Stimulated activated effector memory CD8-positive, alpha-beta T cell treated with anti-CD3 and anti-CD28 coated beads, Interleukin-12 subunit alpha, Interleukin-12 subunit beta, amount 100 ng/mL, for 72 hours (primary cell): ENCODE results near the gene DOK3.
A peak's percentile ranks its signal among the peaks of the same experiment; 100 is the strongest.
"Not testable (repeated sequence)": the region's sequence is repeated elsewhere in the genome, so short reads cannot be mapped to it uniquely, and the experiment has no call there.

ENCODE experiments used
- ATAC-seq: fragments of 150-1000 bp; cut with Tn5 transposase; 2 replicates; pipeline ENCODE4 v1.10.0; 2021
- DNase-seq, 2 donors: peaks; one replicate each; pipeline ENCODE4 v3.0.0; 2021 to 2022; ENCODE audit warnings: low spot score in 2 of 2
- H3K27ac Mint-ChIP-seq: one replicate; pipeline ENCODE4 v1.8.0; 2022; ENCODE audit warnings: mild to moderate bottlenecking, mixed read lengths
- H3K36me3 Mint-ChIP-seq: one replicate; pipeline ENCODE4 v1.8.0; 2022; ENCODE audit warnings: mild to moderate bottlenecking, mixed read lengths
- H3K4me1 Mint-ChIP-seq: one replicate; pipeline ENCODE4 v1.8.0; 2022; ENCODE audit warnings: mixed read lengths
- H3K4me3 Mint-ChIP-seq: one replicate; pipeline ENCODE4 v1.8.0; 2022; ENCODE audit warnings: mild to moderate bottlenecking, mixed read lengths
- H3K9me3 Mint-ChIP-seq: one replicate; pipeline ENCODE4 v1.8.0; 2022; ENCODE audit warnings: mixed read lengths

Gene DOK3

DNA sequence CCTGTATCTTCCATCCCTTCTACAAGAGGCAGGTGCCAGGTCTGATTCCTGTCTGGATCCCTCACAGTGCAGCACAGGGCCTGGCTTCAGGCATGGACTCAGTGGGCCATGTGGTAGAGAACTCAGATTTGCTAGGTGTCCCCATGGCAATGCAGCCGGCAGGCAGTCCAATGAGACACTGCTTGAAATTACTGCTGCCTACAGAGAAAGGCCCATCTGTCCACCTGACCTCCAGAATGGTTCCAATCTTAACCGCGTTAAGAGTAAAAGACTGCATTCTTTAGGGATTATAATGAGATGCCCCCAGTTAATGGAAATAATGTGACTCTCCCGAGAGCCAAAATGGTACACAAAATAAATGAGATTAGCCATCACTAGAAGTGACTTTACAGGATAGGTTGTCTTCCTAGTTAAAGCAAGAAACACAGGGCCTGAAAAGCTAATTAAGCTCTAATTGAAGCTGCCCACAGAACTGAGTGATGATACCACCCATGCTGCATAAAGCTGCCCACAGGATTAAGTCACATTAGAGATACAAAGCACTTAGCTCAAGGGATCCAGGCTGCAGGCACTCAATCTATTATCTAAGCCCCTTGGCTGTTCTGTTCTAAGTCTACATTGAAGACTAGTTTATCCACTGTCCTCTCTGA lies 33.3 kb upstream of the DOK3 start:
- H3K4me3 Mint-ChIP-seq = no peak overlapping the region
- peaks cover 37% of the 10 kb centered on the region for H3K36me3 Mint-ChIP-seq

DNA sequence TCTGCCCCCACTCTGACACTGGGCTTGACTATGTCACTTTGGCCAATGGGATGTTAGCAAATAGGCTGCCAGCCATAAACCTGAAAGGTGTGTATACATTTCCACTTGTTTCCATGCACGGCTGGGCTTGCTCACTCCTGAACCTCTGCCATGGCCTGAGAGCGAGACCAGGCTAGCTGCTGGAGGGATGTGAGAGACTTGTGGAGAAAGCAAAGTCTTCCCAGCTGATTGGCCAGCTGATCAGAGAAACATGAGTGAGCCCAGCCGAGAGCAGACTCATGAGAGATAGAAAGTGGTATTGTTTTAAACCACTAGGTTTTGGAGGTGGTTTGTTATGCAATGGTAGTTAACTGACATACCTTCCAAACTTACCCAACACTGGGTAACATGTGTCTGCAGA lies 30.8 kb upstream of the DOK3 start:
- H3K27ac Mint-ChIP-seq = no peak overlapping the region

More for the DNA sequence above, 33.3 kb upstream of the DOK3 start:
- DNase-seq (no peak), ATAC-seq (no peak)
- H3K9me3 Mint-ChIP-seq = no peaks in the 10 kb centered on the region
- H3K4me1 Mint-ChIP-seq = peaks cover 20% of the 10 kb centered on the region
- peak overlapping the region; percentile 41 for H3K27ac Mint-ChIP-seq

DNA sequence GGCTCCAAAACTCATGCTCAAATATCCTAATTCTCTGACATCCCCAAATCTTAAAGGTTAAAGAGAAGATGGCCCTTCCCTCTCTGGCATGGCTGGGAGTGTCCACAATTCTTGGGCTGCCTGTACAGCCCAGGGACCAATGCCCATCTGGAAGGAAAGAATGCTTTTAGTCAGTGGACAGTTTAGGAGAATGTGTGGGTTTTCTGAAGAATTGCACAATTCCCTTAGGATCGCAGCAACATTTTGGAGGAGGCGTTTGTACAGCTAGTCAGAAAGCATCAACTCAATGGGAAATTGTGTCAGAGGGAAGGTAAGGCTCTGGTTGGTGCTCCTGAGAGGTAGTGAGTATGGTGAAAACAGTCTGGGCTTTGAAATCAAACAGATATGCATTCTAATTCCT lies 29.8 kb upstream of the DOK3 start:
- DNase-seq = no peak
- Mint-ChIP-seq H3K4me3 (no peak overlapping the region), H3K36me3 (peaks cover 64% of the 10 kb centered on the region), H3K9me3 (no peaks in the 10 kb centered on the region), H3K4me1 (peaks cover 9% of the 10 kb centered on the region), H3K27ac (peak overlapping the region; percentile 40)
- no peak for ATAC-seq

More for the DNA sequence above, 30.8 kb upstream of the DOK3 start:
- ATAC-seq = no peak
- Mint-ChIP-seq H3K9me3 (no peaks in the 10 kb centered on the region), H3K4me3 (no peak overlapping the region), H3K36me3 (peaks cover 54% of the 10 kb centered on the region), H3K4me1 (peaks cover 9% of the 10 kb centered on the region)
- DNase-seq = no peak

DNA sequence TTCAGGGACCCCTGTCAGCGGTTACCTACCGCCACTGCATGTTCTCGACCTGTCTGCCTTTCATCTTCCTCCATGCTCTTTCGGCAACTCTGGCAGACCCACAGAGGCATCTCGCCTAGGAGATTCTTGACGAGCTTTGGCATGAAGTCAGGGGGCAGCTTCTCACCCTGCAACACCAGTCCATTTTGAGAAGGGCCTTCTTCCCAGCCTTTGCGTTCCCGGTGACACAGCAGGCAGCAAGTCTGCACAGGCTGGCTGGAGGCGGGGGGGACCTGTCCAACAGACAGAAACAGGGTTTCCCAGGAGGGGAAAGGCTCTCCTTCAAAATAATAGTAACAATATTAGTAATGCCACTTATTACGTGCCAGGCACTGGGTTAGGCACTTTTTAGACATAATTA lies 29.2 kb upstream of the DOK3 start:
- Mint-ChIP-seq H3K4me1 (peaks cover 9% of the 10 kb centered on the region), H3K9me3 (no peaks in the 10 kb centered on the region), H3K4me3 (no peak overlapping the region), H3K36me3 (peaks cover 70% of the 10 kb centered on the region), H3K27ac (no peak overlapping the region)
- ATAC-seq = no peak
- no peak for DNase-seq

DNA sequence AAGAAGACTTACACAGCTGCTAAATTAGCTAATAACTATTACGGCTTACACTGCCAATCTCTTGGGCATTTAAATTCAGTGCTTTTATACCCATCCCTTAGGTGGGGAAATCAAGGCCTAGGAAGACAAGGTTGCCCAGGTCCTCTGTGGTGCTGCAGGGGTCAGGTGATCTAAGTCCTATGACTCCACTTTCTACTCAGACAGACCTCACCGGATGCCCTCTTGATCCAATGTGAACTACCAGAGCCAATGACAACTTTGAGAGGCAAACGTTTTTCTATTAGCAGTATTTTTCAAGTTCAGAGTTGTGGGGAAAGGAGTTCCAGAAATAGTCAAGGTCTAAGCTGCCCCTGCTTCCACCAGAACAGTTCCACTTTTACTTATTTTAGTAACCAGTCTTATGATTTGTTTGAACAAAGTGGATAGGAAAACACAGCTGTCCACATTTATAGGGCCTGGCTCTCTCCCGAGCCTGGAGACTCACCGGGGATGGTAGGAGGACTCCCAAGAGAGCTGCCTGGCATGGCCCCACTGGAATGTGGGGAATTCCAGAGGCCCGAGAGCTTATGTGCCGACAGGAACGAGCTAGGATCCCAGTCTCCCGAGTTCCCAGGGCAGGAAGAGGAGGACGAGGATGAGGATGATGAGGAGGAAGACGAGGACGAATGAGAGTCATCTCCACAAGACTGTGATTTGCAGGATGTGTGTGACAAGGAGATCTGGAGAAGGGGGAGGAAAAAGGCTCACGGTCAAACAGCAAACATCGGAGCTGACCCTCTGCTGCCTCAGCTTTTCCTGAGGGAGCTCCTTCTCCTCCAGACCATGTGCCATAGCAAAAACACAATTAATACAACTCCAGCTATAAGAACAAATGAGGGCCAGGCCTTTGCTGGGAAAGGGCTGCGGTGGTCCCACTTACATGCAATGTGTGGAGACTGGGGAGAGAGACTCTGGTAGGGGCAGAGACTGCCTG lies 28.0 kb upstream of the DOK3 start:
- H3K4me1 Mint-ChIP-seq = peaks cover 6% of the 10 kb centered on the region
- no peak overlapping the region for H3K4me3 Mint-ChIP-seq
- DNase-seq (no peak), ATAC-seq (no peak)
- peak overlapping the region; percentile 86 for H3K27ac Mint-ChIP-seq
- H3K36me3 Mint-ChIP-seq = peaks cover 80% of the 10 kb centered on the region
- no peaks in the 10 kb centered on the region for H3K9me3 Mint-ChIP-seq

DNA sequence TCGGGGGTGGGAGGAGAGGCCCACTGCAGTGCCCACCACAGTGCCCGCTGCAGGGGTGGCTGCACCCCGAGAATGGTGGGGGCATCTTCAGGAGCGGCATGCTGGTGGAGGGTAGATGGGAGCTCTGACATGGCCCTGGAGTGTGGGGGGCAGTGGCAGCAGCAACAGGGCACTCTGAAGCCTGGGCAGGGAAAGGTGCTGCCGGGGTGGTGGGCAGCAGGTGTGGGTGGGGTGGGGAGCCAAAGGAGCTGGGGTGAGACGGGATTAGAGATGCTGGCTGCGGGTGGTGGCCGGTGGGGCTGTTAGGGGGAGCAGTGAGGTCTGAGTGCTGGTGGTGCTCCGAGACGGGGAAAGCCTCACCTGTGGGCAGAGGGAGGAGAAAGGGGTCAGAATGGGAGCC lies 26.8 kb upstream of the DOK3 start:
- no peaks in the 10 kb centered on the region for H3K9me3 Mint-ChIP-seq
- H3K27ac Mint-ChIP-seq = no peak overlapping the region
- H3K4me1 Mint-ChIP-seq = no peaks in the 10 kb centered on the region
- H3K36me3 Mint-ChIP-seq = peaks cover 81% of the 10 kb centered on the region
- ATAC-seq = no peak
- no peak for DNase-seq
- no peak overlapping the region for H3K4me3 Mint-ChIP-seq

DNA sequence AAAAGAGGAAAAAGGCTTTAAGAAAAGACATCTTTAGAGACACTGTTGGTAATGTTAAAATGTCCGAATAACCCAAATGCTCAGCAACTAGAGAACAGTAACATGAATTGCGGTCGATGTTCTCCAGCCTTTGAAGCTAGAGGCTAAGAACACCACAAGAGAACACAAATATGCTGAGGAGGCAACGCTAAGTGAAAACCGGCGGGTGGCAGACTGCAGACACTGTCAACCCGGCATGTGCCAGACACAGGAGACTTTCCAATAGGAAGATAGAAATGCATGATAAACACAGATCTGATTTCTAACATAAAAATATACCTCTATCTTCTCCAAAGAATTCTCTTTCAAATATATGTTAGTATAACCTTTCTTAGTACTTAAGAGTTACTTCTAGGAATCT lies 25.5 kb upstream of the DOK3 start:
- ATAC-seq (no peak), DNase-seq (no peak)
- Mint-ChIP-seq H3K4me1 (peaks cover 6% of the 10 kb centered on the region), H3K9me3 (no peaks in the 10 kb centered on the region), H3K4me3 (no peak overlapping the region), H3K27ac (no peak overlapping the region), H3K36me3 (peaks cover 86% of the 10 kb centered on the region)

DNA sequence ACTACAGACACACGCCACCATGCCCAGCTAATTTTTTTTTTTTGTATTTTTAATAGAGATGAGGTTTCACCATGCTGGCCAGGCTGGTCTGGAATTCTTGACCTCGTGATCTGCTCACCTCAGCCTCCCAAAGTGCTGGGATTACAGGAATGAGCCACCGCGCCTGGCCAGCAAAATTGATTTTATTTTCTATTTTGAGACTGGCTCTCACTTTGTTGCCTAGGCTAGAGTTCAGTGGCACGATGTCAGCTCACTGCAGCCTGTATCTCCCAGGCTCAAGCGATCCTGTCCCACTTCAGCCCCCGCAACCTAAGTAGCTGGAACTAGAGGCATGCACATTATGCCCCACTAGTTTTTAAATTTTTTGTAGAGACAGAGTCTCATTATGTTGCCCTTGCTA lies 24.8 kb upstream of the DOK3 start:
- H3K9me3 Mint-ChIP-seq, ATAC-seq, H3K4me1 Mint-ChIP-seq, H3K4me3 Mint-ChIP-seq, H3K27ac Mint-ChIP-seq, DNase-seq: not testable (repeated sequence)
- H3K36me3 Mint-ChIP-seq = peaks cover 86% of the 10 kb centered on the region

DNA sequence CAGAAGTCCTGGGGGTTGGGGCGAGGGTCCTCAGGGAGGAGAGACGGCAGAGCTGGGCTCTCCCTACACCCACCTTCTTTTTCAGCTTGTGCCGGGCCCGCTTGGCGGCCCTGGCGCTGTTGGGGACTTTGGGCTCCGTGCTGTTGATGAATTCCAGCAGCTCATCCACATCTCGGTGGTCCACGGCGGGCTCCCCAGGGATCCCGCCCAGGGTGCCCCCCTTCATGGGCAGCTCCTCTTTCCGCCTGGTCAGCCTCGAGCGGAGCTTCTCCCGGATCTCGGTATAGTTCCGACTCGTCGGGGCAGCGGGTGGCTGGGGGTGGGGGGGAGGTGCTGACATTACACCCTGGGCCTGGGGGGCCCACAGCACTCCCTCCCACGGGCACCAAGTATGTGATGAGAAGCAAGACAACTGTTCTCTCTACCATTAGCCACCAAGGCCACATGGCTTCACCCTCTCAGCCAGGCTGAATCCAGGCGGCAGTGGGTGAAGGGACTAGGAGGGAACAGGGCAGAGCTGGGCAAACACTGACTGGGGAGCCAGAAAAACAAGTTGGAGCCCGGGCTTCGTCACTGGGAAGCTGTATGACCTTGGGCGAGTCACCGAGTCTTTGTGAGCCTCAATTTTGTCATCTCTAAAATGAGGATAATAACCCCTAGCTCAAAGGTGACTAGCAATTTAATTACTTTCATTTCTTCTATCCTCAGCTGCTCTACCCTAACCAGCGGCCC lies 21.7 kb upstream of the DOK3 start:
- Mint-ChIP-seq H3K4me1 (peaks cover 6% of the 10 kb centered on the region), H3K27ac (peak overlapping the region; percentile 83), H3K36me3 (peaks cover 59% of the 10 kb centered on the region), H3K4me3 (no peak overlapping the region), H3K9me3 (no peaks in the 10 kb centered on the region)
- ATAC-seq (no peak), DNase-seq (no peak)

DNA sequence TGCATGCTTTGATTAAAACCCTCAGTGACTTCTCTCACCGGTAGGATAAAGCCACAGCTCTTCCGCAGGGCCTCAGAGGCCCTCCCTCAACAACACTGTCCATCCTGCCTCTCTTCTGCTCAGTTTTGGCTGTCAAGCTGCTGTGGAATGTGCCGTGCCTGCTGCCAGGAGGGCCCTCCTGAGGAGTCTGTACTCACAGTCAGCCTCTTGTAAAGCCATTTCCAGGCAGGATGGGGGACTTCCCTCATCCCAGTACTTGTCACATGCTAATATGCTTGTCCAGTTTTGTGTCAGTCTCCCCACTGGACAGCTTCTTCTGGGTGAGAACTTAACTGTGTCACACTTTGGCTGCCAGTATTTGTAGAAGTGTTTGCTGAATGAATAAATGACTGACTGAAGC lies 21.0 kb upstream of the DOK3 start:
- H3K27ac Mint-ChIP-seq = peak overlapping the region; percentile 83
- H3K36me3 Mint-ChIP-seq = peaks cover 54% of the 10 kb centered on the region
- H3K9me3 Mint-ChIP-seq = no peaks in the 10 kb centered on the region
- ATAC-seq (no peak), DNase-seq (no peak)
- H3K4me1 Mint-ChIP-seq = peaks cover 6% of the 10 kb centered on the region
- no peak overlapping the region for H3K4me3 Mint-ChIP-seq

DNA sequence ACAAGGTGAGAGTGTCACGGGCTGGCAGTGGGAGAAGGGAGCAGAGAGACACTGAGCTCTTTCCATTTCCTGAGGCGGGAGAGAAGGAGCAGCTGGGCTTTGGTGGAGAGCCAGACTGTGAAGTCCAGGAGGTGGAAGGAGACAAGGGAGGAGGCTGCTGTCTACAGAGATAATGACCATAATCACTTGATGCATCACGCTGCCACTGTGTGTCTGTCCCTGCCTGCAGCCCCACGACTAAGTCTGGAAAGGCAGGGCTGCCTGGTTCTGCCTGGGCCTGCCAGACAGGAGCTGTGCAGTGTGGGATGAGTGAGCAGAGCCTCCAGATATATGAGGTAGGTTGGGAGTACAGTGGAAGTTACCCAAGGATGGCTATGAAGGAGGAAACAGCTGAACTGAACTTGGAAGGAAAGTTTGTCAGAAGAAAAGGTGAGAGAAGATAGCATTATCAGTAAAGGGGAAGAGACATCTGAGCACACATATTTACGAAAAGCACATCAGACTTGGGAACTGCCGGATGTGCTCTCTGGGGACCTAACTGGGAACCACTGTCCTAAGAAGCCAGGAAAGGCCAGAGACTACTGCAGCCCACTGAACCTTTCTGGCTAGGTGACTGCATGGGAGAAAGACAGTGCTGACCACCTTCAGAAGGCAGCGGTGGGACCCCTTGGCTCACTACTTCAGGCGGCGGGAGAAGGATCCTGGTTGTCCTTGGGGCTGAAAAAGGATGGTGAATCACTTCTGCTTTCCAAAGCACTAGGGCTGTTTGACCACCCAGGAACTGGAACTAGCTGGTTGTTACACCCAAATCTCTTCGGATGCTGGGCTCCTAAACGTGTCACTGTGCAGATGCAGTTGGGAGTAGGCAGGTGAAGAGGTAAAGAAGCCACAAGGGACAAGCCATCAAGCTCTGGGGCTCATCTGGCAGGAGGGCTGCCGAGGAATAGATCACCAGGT lies 19.9 kb upstream of the DOK3 start:
- no peaks in the 10 kb centered on the region for H3K9me3 Mint-ChIP-seq
- H3K4me3 Mint-ChIP-seq = no peak overlapping the region
- H3K4me1 Mint-ChIP-seq = peaks cover 6% of the 10 kb centered on the region
- no peak for DNase-seq
- ATAC-seq = no peak
- H3K27ac Mint-ChIP-seq = peak overlapping the region; percentile 83
- H3K36me3 Mint-ChIP-seq = peaks cover 51% of the 10 kb centered on the region

DNA sequence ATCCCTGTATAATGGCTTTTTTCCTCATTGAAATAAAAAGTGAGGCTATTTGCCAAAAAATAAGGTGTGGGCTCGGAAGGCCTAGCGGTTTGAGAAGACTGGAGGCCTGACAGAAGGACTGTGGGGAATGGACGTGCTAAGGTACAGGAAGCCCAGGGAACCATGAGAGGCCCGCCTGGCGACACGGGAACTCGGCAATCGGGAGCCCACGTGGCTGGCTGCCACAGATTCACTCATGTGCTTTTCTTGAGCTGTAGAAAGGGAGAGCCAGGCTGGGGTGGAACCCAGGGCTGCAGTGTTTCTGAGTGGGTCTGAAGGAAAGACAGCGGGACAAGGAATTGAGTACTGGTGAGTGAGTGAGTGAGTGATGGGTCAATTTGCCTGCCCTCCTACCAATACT lies 19.0 kb upstream of the DOK3 start:
- no peak for DNase-seq
- Mint-ChIP-seq H3K9me3 (no peaks in the 10 kb centered on the region), H3K4me3 (no peak overlapping the region), H3K27ac (no peak overlapping the region), H3K36me3 (peaks cover 50% of the 10 kb centered on the region), H3K4me1 (peaks cover 6% of the 10 kb centered on the region)
- no peak for ATAC-seq

DNA sequence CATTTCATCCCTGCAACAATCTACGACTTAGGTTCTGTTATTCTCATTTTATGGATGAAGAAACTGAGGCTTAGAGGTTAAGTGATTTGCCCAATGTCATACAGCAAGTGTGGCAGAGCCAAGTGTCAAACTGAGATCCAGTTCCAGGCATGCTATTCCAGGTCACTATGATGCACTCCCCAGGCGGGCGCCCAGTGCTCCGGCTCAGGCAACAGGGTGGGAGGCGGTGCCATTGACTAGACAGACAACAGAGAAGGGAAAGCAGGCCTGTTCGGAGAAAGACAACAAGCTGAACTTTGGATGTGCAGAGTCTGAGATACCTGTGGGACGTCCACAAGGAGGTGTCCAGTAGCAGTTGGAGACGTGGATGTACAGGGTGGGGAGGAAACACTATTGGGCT lies 18.0 kb upstream of the DOK3 start:
- ATAC-seq = no peak
- H3K27ac Mint-ChIP-seq = no peak overlapping the region
- no peak for DNase-seq
- H3K4me3 Mint-ChIP-seq = no peak overlapping the region
- peaks cover 6% of the 10 kb centered on the region for H3K4me1 Mint-ChIP-seq
- no peaks in the 10 kb centered on the region for H3K9me3 Mint-ChIP-seq
- H3K36me3 Mint-ChIP-seq = peaks cover 49% of the 10 kb centered on the region

DNA sequence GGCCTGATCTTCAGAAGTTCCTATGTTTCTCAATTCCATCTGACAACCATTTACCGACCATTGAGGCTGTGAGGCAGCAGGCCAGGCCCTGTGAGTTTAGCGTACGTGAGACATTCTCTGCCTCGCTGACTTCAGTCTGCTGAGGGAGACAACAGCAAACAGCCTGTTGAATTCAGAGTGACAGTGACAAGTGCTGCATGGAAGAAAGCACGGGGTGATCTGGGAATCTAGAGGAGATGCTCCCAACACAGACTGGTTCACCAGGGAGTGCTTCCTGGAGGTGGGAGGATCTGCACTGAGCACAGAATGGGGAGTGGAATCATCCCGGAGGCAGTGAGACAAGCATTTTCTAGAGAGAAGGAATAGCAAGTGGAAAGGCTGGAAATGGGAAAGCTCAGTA lies 17.2 kb upstream of the DOK3 start:
- Mint-ChIP-seq H3K36me3 (peaks cover 42% of the 10 kb centered on the region), H3K9me3 (no peaks in the 10 kb centered on the region), H3K27ac (no peak overlapping the region), H3K4me1 (peaks cover 7% of the 10 kb centered on the region), H3K4me3 (no peak overlapping the region)
- no peak for ATAC-seq
- DNase-seq = no peak
